Thyroid gland (tissue), 4 donors: ENCODE results near the gene TNIP2.

Source experiments
- CTCF ChIP-seq, 6 experiments: fragments of 200-600 bp in 3 of 6; fragments of 450-650 bp in 3 of 6; sonication (generic) in 3 of 6; IDR thresholded peaks; one replicate each; pipeline ENCODE4 v1.5.1; 2016 to 2019; ENCODE audit warnings: antibody characterized with exemption in 6 of 6, mild to moderate bottlenecking in 2 of 6, inconsistent platforms in 1 of 6, moderate library complexity in 1 of 6
- POLR2A ChIP-seq, 2 donors: fragments of 450-650 bp; IDR thresholded peaks; one replicate each; pipeline ENCODE4 v1.6.1; 2017; ENCODE audit warnings: antibody characterized with exemption in 2 of 2, mild to moderate bottlenecking in 2 of 2, moderate library complexity in 1 of 2

- TF ChIP-seq CTCF (IDR thresholded peaks at IDR 0.05) = no peak
- TF ChIP-seq POLR2A (IDR thresholded peaks at IDR 0.05) = no peak
Observed at GRCh38 chr4:2798399-2799223, 42.5 kb upstream of the TNIP2 start.
